ENCODE data around the gene DNM1. TPM values are rescaled to one million over a fixed set of nuclear protein-coding genes. Genes with fewer than 3 reads are reported as not detected.

Gene DNM1
- total RNA-seq, 1 donor from 2014 or later = 0.40 TPM

DNA sequence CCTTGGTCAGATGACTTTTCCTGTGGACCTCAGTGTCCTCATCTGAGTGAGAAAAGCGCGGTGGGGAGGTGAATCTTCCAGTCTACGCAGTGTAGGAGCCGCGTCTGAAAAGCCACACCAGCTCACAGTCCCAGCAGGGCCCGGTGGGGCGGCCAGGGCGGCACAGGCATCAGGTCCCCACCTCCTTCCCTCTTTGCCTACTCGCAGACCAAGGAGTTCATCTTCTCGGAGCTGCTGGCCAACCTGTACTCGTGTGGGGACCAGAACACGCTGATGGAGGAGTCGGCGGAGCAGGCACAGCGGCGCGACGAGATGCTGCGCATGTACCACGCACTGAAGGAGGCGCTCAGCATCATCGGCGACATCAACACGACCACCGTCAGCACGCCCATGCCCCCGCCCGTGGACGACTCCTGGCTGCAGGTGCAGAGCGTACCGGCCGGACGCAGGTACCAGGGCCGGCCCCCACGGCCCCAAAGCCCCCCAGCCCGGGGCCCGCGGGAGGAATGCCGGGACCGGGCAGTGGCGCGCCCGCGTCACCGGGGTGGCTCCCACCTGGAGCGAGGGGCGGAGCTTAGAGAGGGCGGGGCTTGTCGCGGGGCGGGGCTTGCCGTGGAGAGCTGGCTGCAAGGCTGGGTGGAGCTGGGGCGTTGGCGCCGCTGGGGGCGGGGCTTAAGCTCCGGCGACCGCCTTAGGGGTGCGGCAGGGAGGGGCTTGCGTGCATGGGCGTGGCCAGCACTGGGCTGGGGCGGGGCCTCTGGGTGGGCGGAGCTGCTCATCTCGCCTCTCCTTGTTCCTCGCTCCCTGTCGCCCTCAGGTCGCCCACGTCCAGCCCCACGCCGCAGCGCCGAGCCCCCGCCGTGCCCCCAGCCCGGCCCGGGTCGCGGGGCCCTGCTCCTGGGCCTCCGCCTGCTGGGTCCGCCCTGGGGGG lies 47.0 kb downstream of the DNM1 start:
- peak; percentile 85 to 92 for DNase-seq (ENCODE audit: low read depth in 2 of 2)

DNA sequence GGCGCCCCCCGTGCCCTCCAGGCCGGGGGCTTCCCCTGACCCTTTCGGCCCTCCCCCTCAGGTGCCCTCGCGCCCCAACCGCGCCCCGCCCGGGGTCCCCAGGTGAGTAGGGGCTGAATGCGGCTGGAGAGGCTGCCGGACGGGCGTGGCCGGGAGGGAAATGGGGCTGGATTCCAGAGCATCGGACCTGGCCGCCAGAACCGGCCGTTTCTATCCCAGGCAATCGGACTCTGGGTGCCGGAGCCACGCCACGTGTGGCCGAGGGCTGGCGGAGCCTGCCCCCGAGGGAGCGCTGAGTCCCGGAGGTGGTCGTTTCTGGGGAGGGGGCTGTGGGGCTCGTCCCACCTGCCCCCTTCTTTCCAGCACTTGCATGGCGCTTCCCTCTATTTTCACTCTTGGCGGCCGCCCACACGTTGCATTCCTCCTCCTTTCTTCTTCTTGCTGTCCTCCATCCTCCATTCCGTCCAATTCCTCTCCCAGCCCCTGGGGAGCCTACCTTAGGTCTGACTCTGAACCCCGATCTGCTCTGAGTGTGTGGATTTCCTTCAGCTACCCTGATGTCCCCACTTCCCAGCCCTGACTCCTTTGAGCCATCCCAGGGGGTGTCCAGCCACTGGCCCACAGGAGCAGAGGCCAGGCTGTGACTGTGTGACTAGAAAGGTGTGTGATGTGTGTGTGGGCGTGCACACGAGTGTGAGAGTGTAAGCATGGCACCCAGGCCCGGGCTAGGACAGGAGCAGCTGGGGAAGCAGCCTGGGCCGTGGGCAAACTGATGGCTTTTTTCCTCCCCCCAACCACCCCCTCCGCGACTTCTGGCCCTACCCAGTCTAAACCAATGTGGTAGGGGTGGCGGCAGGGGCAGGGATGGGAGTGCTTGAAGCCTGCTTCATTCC lies 47.9 kb downstream of the DNM1 start:
- DNase-seq (ENCODE audit: low read depth in 2 of 2) = no peak

DNA sequence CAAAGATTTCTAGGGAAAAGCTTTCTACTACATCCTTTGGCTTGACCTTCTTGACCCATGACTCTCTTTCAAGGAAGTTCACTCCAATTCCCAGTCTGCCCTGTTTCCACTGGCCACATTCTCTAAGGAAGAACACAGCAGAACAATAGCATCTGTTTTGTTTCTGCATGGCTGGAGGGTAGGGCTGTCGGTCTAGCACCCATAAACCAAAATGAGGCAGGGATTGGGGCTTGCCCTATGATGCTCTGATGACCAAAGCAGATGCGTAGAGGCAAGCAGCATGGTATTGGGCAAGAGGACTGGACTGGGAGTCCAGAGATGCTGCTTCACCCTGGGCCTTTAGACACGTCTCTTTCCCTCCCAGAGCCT lies 48.5 kb downstream of the DNM1 start:
- peak in 1 of 2 donors; percentile 64 for DNase-seq (ENCODE audit: low read depth in 2 of 2)

DNA sequence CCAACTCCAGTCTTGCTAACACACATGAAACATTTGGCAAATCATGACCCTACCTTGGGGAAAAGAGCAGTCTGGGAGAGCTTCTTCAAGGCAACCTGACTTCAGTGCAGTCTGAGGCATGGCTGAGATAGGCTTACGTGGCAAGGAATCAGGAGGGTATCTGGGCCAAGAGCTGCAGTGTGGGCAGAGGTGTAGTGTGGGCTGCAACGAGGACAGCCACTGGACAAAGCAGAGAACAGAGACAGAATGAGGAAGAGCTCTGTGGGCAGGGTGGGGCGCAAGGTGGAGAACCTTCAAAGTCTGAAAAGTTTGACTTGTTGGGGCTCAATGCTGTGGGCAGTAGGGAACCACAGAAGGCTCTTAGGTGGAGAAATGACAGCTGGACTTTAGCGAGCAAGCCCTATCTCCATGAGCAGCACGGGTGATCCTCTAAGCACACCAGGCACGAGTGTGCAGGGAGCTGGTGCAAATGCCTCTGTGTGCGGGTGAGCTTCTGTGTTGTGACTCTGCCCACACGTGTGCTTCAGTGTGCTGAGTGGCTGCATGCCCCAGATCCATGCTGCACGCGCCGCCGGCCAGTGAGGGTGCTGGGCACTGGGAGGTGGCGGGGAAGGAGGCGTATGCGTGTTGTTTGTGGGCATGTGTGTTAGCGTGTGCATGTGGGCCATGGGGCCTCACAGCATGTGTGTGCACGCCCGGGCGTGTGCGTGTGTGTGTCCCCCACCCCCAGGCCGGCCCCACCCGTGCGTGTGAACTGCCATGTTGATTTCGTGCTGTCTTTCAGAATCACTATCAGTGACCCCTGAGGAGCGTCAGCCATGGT lies 49.3 kb downstream of the DNM1 start:
- DNase-seq (ENCODE audit: low read depth in 2 of 2) = no peak

DNA sequence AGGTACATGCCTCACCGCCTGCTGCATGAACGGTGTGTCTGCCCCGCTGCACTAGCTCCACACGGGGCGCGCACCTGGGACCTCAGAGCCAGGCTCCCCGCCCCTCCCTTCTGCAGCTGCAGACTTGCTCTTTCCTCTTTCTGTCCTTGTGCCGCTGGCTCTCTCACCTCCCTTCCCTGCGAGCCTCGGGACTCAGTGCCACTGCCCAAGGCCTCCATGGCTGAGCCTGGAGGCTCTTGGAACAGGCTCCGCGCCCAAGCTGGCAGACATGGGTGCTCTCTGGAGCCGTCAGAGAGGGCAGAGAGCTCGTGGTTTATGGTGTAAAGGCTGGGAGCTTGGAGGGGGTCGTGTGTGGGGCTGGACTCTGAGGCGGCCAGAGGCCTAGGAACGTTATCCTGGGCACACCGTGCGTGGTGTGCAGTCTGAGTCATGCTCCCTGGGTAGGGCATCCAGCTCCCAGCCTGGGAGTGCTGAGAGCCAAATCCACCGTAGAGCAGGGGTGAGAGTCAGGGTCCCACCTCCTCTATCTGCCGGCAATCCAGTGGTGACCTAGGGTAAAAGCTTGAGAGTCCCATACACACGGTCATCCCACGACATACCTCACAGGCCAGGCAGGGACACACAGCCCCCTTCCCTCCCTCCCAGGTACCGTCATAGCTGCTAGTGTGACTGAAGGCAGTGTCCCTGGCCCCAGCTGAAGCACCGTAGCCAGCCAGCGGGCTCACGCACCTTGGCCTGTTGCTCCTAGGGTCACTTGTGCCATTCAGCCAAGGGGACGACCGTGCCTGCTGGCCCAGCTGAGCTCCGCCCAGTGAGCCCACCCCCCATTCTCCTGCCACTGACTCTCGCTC lies 50.2 kb downstream of the DNM1 start:
- DNase-seq (ENCODE audit: low read depth in 2 of 2) = no peak

DNA sequence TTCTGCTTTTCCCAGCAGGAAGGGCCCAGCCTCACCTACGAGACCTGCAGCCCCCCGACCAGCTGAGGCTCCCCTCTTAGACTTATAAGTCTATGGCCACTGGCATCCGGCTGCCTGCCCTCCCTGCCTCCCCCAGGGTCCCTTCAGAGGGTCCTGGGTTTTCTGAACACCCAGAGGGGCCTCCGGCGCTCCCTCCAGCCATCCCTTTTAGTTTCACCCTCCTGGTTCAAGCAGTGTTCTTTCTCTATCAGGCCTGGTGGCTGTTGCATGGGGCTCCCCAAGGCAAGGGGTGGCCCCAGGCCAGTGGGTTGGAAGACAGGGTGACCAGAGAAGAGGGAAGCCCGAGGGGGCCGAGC lies 50.8 kb downstream of the DNM1 start:
- no peak for DNase-seq (ENCODE audit: low read depth in 2 of 2)

DNA sequence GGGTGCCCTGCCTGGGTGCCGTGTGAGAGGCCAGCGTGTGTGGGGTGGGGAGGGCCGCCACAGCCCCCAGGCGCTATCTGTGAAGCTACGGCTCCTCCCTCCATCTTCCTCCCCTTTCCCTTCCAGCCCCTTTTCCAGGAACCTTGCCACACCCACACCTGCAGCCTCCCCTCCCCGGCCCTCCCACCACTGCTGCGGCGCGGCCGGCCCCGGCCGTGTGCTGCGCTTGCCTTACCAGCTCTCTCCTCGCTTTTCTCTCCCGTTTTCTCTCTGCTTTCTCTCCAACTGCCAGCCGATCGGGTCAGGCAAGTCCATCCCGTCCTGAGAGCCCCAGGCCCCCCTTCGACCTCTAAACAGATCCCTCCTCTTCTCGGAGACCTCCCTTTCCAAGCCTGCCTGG lies 51.2 kb downstream of the DNM1 start:
- no peak for DNase-seq (ENCODE audit: low read depth in 2 of 2)

DNA sequence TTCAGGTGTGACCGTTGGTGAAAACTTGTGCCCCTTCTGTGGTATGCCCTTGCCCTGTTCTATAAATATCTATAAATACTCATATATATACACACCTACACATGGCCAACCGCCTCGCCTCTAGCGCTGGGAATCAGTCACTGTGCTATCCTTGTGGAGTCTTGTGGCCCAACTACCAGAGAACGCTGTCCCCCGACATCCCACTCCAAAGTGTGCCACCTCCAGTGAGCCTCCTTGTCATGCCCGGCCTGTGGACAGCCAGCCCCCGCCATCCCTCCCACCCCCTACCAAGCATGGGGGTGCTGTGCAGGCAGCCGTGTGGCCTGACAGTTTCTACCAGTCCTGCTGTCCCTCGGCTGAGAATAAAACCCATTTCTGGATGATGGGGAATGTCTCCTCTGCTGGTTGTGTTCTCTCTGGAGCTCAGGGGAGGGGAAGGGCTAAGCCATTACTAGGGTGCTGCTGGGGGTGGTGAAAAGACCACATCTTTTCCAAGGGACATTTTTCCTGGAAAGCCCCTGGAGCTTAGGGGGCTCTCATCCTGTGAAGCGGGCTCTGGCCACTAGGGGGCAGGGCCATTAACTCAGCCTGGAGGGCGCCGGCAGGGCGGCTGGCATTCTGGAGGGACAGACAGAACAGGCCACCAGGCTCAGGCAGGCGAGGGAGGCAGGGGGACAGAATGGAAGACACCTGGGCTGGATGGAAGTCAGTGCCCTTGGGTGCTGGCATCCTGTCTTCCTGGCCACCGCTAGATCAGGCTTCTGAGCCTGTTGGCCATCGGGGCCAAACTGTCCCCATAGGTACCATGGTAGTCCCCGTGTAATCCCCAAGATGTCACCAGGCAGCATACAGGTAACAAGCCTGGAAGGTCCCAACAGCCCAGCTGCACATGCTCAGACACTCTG lies 51.9 kb downstream of the DNM1 start:
- peak; percentile 55 to 77 for DNase-seq (ENCODE audit: low read depth in 2 of 2)

DNA sequence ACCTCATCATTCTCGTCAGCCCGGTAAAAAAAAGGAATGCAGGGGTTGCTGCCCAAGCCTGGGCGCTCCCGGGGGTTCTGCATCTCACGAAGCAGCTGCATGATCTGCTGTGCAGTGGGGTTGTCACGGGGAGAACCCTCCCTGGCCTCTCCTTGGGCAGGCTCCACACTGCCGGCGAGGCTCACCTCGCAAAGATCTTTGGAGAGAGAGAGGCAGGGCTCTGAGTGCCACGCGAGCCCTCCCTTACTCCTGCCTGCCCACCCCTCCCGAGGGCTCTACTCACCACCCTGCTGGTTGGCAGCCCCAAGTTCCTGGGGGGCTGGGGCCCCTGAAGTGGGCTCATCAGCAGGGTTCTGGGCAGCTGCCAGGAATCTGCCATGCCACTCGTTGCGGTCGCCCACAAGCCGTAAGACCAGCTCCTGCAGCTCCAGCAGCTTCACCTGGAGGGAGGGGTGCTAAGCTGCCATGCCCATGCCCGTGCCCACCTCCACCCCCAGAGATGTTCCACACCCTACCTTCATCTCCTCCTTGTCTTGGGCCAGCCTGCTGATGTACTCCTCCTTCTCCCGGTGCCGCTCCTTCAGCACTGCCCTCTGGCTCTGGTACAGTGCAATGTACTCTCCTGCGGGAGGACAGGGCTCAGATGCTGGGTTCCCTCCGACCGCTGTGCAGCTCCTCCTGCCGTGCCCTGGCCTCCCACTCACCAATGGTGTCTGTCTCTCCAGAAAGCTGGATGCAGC lies 54.1 kb downstream of the DNM1 start:
- no peak for DNase-seq (ENCODE audit: low read depth in 2 of 2)

DNA sequence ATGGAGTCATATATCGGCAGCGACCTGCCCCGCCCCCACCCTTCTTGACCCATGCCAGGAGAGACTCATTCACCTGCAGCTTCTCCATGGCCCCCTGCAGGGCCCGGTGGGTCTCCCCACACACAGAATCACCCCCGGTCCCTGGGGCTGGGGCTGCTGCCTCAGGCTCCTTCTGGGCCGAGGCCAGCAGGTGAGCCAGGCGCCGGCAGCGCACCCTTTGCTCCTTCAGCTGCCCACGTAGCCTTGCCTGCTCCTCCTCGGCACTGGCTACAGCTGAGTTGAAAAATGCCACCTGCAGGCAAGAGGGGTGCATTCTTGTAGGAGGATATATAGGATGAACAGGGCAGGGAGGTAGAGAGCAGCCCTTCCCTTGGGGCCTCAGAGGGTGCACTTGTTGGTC lies 54.7 kb downstream of the DNM1 start:
- DNase-seq (ENCODE audit: low read depth in 2 of 2) = no peak

DNA sequence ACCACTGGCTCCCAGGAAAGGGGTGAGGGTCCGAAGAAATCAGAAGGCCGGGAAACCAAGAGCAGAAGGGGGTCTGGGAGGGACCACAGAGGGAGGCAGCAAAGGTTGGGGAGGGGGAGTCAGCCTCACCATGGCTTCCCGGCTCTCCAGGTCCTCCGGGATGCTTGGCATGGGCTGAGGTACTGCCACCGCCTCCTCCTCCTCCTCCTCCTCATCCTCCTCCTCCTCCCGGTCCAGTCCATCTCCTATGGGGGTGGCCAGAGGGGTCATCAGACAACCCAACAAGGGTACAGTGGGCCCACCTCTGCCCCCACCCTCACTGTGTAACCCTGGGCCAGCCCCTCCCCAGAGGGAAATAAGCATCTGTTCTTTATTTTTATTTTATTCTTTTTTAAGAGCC lies 55.1 kb downstream of the DNM1 start:
- no peak for DNase-seq (ENCODE audit: low read depth in 2 of 2)

DNA sequence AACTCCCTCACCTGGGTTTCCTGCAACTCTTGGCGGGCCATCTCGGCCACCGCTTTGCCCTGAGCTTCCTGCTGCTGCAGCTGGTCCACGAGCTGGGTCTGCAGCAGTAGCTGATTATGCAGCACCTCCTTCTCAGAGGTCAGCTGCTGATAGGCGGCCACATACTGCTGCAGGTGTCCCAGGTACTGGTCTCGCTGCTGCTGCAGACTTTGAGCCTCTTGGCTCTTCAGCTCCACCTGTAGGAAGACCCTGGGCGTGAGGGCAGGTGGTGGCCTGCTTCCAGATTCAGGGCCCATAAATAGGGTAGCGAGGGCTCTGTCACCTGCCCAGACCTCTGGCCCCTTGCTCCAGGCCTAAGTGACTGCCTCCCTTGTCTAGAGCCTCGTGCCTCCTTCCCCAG lies 56.0 kb downstream of the DNM1 start:
- no peak for DNase-seq (ENCODE audit: low read depth in 2 of 2)

DNA sequence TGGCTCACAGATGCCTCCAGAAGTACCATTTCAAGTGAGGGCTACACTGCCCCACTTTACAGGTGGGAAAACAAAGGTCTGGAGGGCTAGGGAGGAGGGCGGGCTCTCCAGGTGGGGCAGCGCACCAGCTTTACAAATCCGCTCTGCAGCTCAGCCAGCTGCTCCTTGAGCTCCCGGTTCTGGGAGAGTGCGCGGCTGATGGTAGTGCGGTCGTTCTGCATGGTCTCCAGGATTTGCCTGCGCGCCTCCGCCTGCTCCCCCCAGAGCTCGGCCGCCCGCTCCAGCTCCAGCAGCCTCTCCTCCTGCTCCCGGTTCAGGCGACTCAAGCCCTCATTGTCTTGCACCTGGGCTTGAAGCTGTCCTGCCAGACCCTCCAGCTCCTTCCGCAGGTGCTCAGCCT lies 57.2 kb downstream of the DNM1 start:
- no peak for DNase-seq (ENCODE audit: low read depth in 2 of 2)

DNA sequence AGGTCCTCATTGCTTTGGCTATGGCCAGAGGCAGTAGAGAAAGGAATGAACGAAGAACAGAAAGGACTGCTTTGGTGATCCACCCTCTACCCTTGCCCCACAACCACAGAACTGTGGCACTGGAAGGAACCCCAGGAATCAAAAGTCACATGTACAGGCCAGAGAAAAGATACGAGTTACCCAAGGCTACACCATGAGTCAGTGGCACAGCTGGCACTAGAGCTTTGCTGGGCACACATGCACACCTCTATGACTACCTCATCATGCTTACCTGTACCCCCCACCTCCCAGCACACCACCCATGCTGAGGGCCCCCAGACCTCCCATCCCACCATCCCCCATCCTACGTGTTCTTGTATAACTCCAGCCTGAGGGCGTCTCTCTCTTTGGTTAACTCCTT lies 59.5 kb downstream of the DNM1 start:
- DNase-seq (ENCODE audit: low read depth in 2 of 2) = no peak

DNA sequence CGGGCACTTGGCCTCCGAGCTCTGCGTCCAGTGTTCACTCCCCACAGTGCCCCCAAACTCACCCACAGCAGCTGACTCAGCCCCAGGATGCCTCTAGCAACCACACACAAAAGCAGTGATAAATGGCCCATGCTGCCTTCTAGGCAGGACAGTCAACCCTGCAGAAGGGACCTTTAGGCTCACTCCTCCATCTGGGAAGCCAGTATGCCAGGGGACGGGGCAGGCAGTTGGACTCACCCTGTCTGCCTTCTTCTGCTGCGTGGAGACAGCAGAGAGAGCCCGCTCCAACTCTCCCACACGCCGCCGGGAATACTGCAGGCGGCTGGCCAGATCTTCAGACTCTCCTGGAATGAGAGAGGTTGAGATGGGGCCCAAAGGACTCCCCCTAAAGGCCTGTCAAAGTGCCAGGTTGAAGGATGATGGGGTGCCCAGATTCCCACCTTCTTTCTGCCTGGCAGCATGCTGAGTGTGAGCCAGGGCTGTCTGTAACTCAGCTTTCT lies 62.2 kb downstream of the DNM1 start:
- DNase-seq (ENCODE audit: low read depth in 2 of 2) = no peak

DNA sequence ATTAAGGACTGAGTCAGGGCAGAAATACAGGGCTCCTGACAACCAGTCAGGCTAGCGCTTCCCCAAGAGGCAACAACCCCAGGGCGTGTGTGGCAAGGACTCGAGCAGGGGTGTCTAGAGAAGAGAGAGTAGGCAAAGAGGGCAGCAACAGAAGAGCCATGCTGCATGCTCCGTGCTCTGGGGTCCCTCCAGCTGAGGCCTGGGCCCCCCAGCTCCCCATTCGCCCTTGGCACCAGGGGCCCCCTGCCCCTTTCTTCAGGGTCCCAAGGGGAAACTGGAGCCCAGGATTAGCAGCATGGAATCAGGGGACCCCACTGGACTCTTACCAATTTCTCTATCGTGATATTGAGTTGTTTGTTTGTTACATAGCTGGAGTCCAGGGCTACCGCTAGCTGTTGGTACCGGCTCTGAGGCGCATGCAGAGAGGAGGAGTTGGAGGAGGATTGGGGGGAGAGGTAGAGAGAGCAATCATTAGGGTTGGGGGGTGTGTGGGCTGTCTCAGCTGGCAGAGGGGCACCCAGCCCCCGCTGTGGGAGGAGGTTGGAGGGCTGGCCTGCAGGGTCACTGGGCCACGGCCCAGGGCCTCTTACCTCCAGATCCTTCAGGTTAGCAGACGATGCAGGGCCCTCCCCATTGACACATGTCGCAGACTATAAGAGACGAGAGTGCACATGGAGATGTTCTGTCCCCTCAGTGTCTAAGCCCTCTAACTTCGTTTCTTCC lies 63.9 kb downstream of the DNM1 start:
- no peak for DNase-seq (ENCODE audit: low read depth in 2 of 2)

DNA sequence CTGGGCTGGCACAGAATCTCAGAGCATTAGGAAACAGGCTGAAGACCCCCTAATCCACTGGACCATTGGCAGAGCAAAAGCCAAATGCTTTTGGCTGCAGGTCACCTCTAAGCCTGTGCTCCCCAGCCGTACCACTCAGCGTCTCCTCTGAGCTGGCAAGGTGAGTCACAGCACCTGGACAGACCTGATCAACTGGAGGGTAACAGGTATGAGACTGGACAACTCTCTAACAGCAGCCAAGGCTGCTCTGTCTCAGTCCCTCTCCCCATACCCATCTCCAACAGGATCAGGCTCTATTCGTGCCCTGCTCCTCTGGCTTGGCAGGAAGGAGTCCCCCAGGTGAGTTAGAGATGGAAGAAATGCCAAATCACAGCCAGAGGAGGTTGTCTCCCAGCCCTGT lies 67.9 kb downstream of the DNM1 start:
- no peak for DNase-seq (ENCODE audit: low read depth in 2 of 2)

DNA sequence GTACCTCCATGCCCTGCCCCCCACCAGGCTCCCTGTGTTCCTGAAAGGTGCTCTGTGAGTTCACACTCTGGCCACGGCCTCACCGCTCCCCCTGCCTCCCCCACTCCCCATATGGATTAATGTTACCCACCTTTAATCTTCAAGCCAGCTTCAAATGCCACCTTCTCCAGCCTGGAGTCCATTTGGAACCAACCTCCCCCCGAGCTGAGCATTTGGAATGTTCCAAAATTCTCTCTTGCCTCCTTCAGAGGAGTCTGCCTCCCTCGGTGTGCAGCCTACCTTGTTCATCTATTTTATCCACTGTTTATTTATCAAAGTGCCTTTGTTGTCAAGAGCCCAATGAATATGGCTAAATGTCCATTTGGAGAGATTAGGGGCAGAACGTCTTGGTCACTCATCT lies 68.3 kb downstream of the DNM1 start:
- DNase-seq (ENCODE audit: low read depth in 2 of 2) = no peak
